Breast epithelium (tissue), 4 donors: Measurements from ENCODE around the gene FAAP24. TPM values are rescaled to one million over a fixed set of nuclear protein-coding genes. Genes with fewer than 3 reads are reported as not detected.
"Not testable (repeated sequence)": the region's sequence is repeated elsewhere in the genome, so short reads cannot be mapped to it uniquely, and the experiment has no call there.

Experiments used
- DNase-seq, 2 donors: peaks; one replicate each; pipeline ENCODE4 v3.0.0-alpha.2; 2019; ENCODE audit warnings: low spot score in 2 of 2
- H3K27ac ChIP-seq, 2 donors: fragments of 200-600 bp; sonication (generic) in 1 of 2; one replicate each; pipeline ENCODE4 v1.5.1; 2016 to 2019; ENCODE audit warnings: mild to moderate bottlenecking in 1 of 2
- H3K27me3 ChIP-seq, 2 donors: fragments of 200-600 bp; sonication (generic) in 1 of 2; one replicate each; pipeline versions ENCODE4 v1.5.1 to v1.6.0; 2017 to 2019; ENCODE audit warnings: control low read depth in 1 of 2, mild to moderate bottlenecking in 1 of 2
- H3K36me3 ChIP-seq: fragments of 200-600 bp; one replicate; pipeline ENCODE4 v1.5.1; 2019
- H3K4me1 ChIP-seq, 2 donors: fragments of 200-600 bp; sonication (generic); one replicate each; pipeline ENCODE4 v1.5.1; 2016 to 2019; ENCODE audit warnings: control low read depth in 1 of 2
- H3K4me3 ChIP-seq, 3 donors: fragments of 200-600 bp; sonication (generic); 1 replicate in 2 of 3; 2 replicates in 1 of 3; pipeline ENCODE4 v1.5.1; 2016 to 2019; ENCODE audit warnings: mild to moderate bottlenecking in 3 of 3, moderate library complexity in 2 of 3
- H3K9me3 ChIP-seq, 2 donors: fragments of 200-600 bp; sonication (generic) in 1 of 2; one replicate each; pipeline ENCODE4 v1.5.1; 2016 to 2019; ENCODE audit warnings: control low read depth in 1 of 2
- CTCF ChIP-seq, 3 donors: fragments of 450-650 bp; IDR thresholded peaks; one replicate each; pipeline ENCODE4 v1.5.1; 2016 to 2017; ENCODE audit warnings: antibody characterized with exemption in 3 of 3, mild to moderate bottlenecking in 3 of 3, moderate library complexity in 3 of 3
- POLR2A ChIP-seq: fragments of 450-650 bp; IDR thresholded peaks from one replicate; pipeline ENCODE4 v1.6.1; 2016; ENCODE audit warnings: antibody characterized with exemption, mild to moderate bottlenecking, moderate library complexity
- POLR2AphosphoS5 ChIP-seq, 3 donors: sonication (generic); formaldehyde crosslinking; IDR thresholded peaks; one replicate each; pipeline ENCODE4 v1.6.1; 2017; ENCODE audit warnings: antibody characterized with exemption in 3 of 3
- intact Hi-C: fragments of 100-400 bp; cut with DNase I; formaldehyde crosslinking; loops from one replicate; pipeline ENCODE4 v1.15.1; 2023; ENCODE audit warnings: low total_unique reads
- total RNA-seq, 3 donors: library from RNA; depleted of rRNA; stranded (reverse); fragments of >200 nt; gene quantifications; one replicate each; pipeline ENCODE4 v1.1.0, GENCODE V29; 2016

FAAP24 gene
- total RNA-seq, 3 donors from 2014 or later = 0.73 to 2.3 (median 1.8) TPM

- no peak for DNase-seq
- Histone ChIP-seq H3K4me3 (no peak overlapping the region), H3K36me3 (no peaks in the 10 kb centered on the region), H3K27ac (no peak overlapping the region), H3K4me1 (no peaks in the 10 kb centered on the region), H3K27me3 (no peaks in the 10 kb centered on the region), H3K9me3 (no peaks in the 10 kb centered on the region)
- TF ChIP-seq POLR2AphosphoS5 (IDR thresholded peaks at IDR 0.05) (no peak), POLR2A (no peak), CTCF (IDR thresholded peaks at IDR 0.05) (no peak)
- intact Hi-C loops = no loop called here
Measured at GRCh38 chr19:32997716-32998355, 25.8 kb downstream of the FAAP24 start.

GRCh38 chr19:32998722-32999121 lies 26.7 kb downstream of the FAAP24 start:
- H3K4me3 ChIP-seq = no peak overlapping the region
- DNase-seq = no peak
- intact Hi-C loops = no loop called here

GRCh38 chr19:33000510-33000909 lies 28.5 kb downstream of the FAAP24 start:
- Histone ChIP-seq H3K36me3 (no peaks in the 10 kb centered on the region), H3K9me3 (no peaks in the 10 kb centered on the region), H3K4me3 (no peak overlapping the region), H3K27me3 (no peaks in the 10 kb centered on the region), H3K27ac (no peak overlapping the region), H3K4me1 (no peaks in the 10 kb centered on the region)
- TF ChIP-seq CTCF (IDR thresholded peaks at IDR 0.05) (no peak), POLR2A (no peak), POLR2AphosphoS5 (IDR thresholded peaks at IDR 0.05) (no peak)
- intact Hi-C loops = no loop called here
- DNase-seq = no peak

More at GRCh38 chr19:32998722-32999121, 26.7 kb downstream of the FAAP24 start:
- TF ChIP-seq CTCF (IDR thresholded peaks at IDR 0.05) (no peak), POLR2AphosphoS5 (IDR thresholded peaks at IDR 0.05) (no peak), POLR2A (no peak)
- no peaks in the 10 kb centered on the region for H3K4me1 ChIP-seq
- H3K27me3 ChIP-seq = no peaks in the 10 kb centered on the region
- no peaks in the 10 kb centered on the region for H3K9me3 ChIP-seq
- no peaks in the 10 kb centered on the region for H3K36me3 ChIP-seq
- no peak overlapping the region for H3K27ac ChIP-seq

- no peaks in the 10 kb centered on the region for H3K9me3 ChIP-seq
- no peak for TF ChIP-seq POLR2AphosphoS5 (IDR thresholded peaks at IDR 0.05)
- no peak overlapping the region for H3K4me3 ChIP-seq
- intact Hi-C loops = no loop called here
- H3K27me3 ChIP-seq = no peaks in the 10 kb centered on the region
- H3K36me3 ChIP-seq = no peaks in the 10 kb centered on the region
- H3K4me1 ChIP-seq = no peaks in the 10 kb centered on the region
- H3K27ac ChIP-seq = no peak overlapping the region
- no peak for DNase-seq
Measured at GRCh38 chr19:33000910-33001309, 28.9 kb downstream of the FAAP24 start.

- H3K27me3 ChIP-seq, H3K9me3 ChIP-seq, H3K4me1 ChIP-seq, H3K27ac ChIP-seq, DNase-seq, H3K36me3 ChIP-seq, intact Hi-C loops, H3K4me3 ChIP-seq: not testable (repeated sequence)
Measured at GRCh38 chr19:33002126-33002865, 30.3 kb downstream of the FAAP24 start.

- H3K27me3 ChIP-seq, H3K4me1 ChIP-seq, H3K4me3 ChIP-seq, intact Hi-C loops, H3K9me3 ChIP-seq, H3K36me3 ChIP-seq, H3K27ac ChIP-seq, DNase-seq: not testable (repeated sequence)
Measured at GRCh38 chr19:33003424-33004024, 31.5 kb downstream of the FAAP24 start.
